ENCODE results near the gene STARD13.

STARD13 gene

GRCh38 chr13:33069365-33069764 is 216.2 kb downstream of the STARD13 start:
- no peak overlapping the region for H3K4me3 ChIP-seq (replicated peaks; ENCODE audit: low read depth, low read length)
- DNase-seq (ENCODE audit: low read depth), result no peak
- peak; percentile 11 for TF ChIP-seq CTCF (IDR thresholded peaks at IDR 0.05; ENCODE audit: low read length, missing control alignments)

GRCh38 chr13:33066329-33066728 is 219.2 kb downstream of the STARD13 start:
- TF ChIP-seq CTCF (IDR thresholded peaks at IDR 0.05; ENCODE audit: low read length, missing control alignments), result no peak
- DNase-seq (ENCODE audit: low read depth), result no peak
- H3K4me3 ChIP-seq (replicated peaks; ENCODE audit: low read depth, low read length), result no peak overlapping the region

GRCh38 chr13:33060815-33061214 is 224.7 kb downstream of the STARD13 start:
- no peak for DNase-seq (ENCODE audit: low read depth)
- no peak for TF ChIP-seq CTCF (IDR thresholded peaks at IDR 0.05; ENCODE audit: low read length, missing control alignments)

GRCh38 chr13:33058776-33059327 is 226.7 kb downstream of the STARD13 start:
- no peak overlapping the region for H3K4me3 ChIP-seq (replicated peaks; ENCODE audit: low read depth, low read length)
- no peak for DNase-seq (ENCODE audit: low read depth)
- no peak for TF ChIP-seq CTCF (IDR thresholded peaks at IDR 0.05; ENCODE audit: low read length, missing control alignments)

More at GRCh38 chr13:33060815-33061214, 224.7 kb downstream of the STARD13 start:
- H3K4me3 ChIP-seq (replicated peaks; ENCODE audit: low read depth, low read length), result no peak overlapping the region

- peak; percentile 34 for DNase-seq (ENCODE audit: low read depth)
- H3K4me3 ChIP-seq (replicated peaks; ENCODE audit: low read depth, low read length), result no peak overlapping the region
- peak; percentile 63 for TF ChIP-seq CTCF (IDR thresholded peaks at IDR 0.05; ENCODE audit: low read length, missing control alignments)
These were observed 228.4 kb downstream of the STARD13 start for GRCh38 chr13:33057019-33057780.

- H3K4me3 ChIP-seq (replicated peaks; ENCODE audit: low read depth, low read length), result no peak overlapping the region
- DNase-seq (ENCODE audit: low read depth), result no peak
- no peak for TF ChIP-seq CTCF (IDR thresholded peaks at IDR 0.05; ENCODE audit: low read length, missing control alignments)
These were observed 232.0 kb downstream of the STARD13 start for GRCh38 chr13:33053397-33054066.

All from fibroblast of pulmonary artery (primary cell).